Measurements from ENCODE around the gene ZFHX2. TPM values are rescaled to one million over a fixed set of nuclear protein-coding genes. Genes with fewer than 3 reads are reported as not detected.

Gene ZFHX2
- total and polyA plus RNA-seq, 2 of the 13 experiments (the other 11 are each of a cell fraction or from before 2014, with no cell fraction given), result 0.17 to 0.44 TPM

- TF ChIP-seq PHF21A (CRISPR knock-in tag; IDR thresholded peaks at IDR 0.05) (peak; percentile 92), FOXA3 (CRISPR knock-in tag; IDR thresholded peaks at IDR 0.05) (peak; percentile 84), ETS1 (CRISPR knock-in tag; IDR thresholded peaks at IDR 0.05) (no peak; the same call in 1 of the 2 replicates), ATM (IDR thresholded peaks at IDR 0.05; ENCODE audit: borderline replicate concordance) (no peak), ZNF75D (CRISPR knock-in tag; IDR thresholded peaks at IDR 0.05; ENCODE audit: borderline replicate concordance) (no peak), TOE1 (CRISPR knock-in tag; IDR thresholded peaks at IDR 0.05) (peak; percentile 93), PLSCR1 (CRISPR knock-in tag; IDR thresholded peaks at IDR 0.05; ENCODE audit: borderline replicate concordance) (0 out of 2 replicates have a peak, but pooled peaks have one; percentile 76), ZNF839 (CRISPR knock-in tag; IDR thresholded peaks at IDR 0.05; ENCODE audit: borderline replicate concordance) (peak; percentile 92), POLR2AphosphoS5 (IDR thresholded peaks at IDR 0.05; ENCODE audit: low read depth, low read length) (peak; percentile 99), ZZZ3 (CRISPR knock-in tag; IDR thresholded peaks at IDR 0.05; ENCODE audit: borderline replicate concordance) (peak; percentile 98), MED13 (CRISPR knock-in tag; IDR thresholded peaks at IDR 0.05) (peak; percentile 78; the same call in 1 of the 2 replicates), ZNF510 (CRISPR knock-in tag; IDR thresholded peaks at IDR 0.05; ENCODE audit: low read depth) (peak; percentile 96; the same call in 1 of the 2 replicates), ATF7-NPFF (CRISPR knock-in tag; IDR thresholded peaks at IDR 0.05; ENCODE audit: low read depth) (peak; percentile 93), E2F2 (CRISPR knock-in tag; IDR thresholded peaks at IDR 0.05; ENCODE audit: borderline replicate concordance) (peak; percentile 18; the same call in 1 of the 2 replicates), DRAP1 (CRISPR knock-in tag; IDR thresholded peaks at IDR 0.05) (peak; percentile 87), GPN1 (CRISPR knock-in tag; IDR thresholded peaks at IDR 0.05; ENCODE audit: borderline replicate concordance) (no peak; the same call in 1 of the 2 replicates)
- TF ChIP-seq, protein P1, sequence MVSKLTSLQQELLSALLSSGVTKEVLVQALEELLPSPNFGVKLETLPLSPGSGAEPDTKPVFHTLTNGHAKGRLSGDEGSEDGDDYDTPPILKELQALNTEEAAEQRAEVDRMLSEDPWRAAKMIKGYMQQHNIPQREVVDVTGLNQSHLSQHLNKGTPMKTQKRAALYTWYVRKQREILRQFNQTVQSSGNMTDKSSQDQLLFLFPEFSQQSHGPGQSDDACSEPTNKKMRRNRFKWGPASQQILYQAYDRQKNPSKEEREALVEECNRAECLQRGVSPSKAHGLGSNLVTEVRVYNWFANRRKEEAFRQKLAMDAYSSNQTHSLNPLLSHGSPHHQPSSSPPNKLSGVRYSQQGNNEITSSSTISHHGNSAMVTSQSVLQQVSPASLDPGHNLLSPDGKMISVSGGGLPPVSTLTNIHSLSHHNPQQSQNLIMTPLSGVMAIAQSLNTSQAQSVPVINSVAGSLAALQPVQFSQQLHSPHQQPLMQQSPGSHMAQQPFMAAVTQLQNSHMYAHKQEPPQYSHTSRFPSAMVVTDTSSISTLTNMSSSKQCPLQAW (CRISPR knock-in tag; IDR thresholded peaks at IDR 0.05), result peak; percentile 98
- TF ChIP-seq, protein P2, sequence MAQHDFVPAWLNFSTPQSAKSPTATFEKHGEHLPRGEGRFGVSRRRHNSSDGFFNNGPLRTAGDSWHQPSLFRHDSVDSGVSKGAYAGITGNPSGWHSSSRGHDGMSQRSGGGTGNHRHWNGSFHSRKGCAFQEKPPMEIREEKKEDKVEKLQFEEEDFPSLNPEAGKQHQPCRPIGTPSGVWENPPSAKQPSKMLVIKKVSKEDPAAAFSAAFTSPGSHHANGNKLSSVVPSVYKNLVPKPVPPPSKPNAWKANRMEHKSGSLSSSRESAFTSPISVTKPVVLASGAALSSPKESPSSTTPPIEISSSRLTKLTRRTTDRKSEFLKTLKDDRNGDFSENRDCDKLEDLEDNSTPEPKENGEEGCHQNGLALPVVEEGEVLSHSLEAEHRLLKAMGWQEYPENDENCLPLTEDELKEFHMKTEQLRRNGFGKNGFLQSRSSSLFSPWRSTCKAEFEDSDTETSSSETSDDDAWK (CRISPR knock-in tag; IDR thresholded peaks at IDR 0.05), result no peak
- TF ChIP-seq, protein P3, sequence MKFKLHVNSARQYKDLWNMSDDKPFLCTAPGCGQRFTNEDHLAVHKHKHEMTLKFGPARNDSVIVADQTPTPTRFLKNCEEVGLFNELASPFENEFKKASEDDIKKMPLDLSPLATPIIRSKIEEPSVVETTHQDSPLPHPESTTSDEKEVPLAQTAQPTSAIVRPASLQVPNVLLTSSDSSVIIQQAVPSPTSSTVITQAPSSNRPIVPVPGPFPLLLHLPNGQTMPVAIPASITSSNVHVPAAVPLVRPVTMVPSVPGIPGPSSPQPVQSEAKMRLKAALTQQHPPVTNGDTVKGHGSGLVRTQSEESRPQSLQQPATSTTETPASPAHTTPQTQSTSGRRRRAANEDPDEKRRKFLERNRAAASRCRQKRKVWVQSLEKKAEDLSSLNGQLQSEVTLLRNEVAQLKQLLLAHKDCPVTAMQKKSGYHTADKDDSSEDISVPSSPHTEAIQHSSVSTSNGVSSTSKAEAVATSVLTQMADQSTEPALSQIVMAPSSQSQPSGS (CRISPR knock-in tag; IDR thresholded peaks at IDR 0.05), result no peak
Measured at GRCh38 chr14:23567186-23568020, 15.8 kb upstream of the ZFHX2 start, which contains the start of gene AP1G2 (continued).

Data from HepG2 (cell line).